ENCODE data around the gene ETV5.

The ETV5 gene

DNA sequence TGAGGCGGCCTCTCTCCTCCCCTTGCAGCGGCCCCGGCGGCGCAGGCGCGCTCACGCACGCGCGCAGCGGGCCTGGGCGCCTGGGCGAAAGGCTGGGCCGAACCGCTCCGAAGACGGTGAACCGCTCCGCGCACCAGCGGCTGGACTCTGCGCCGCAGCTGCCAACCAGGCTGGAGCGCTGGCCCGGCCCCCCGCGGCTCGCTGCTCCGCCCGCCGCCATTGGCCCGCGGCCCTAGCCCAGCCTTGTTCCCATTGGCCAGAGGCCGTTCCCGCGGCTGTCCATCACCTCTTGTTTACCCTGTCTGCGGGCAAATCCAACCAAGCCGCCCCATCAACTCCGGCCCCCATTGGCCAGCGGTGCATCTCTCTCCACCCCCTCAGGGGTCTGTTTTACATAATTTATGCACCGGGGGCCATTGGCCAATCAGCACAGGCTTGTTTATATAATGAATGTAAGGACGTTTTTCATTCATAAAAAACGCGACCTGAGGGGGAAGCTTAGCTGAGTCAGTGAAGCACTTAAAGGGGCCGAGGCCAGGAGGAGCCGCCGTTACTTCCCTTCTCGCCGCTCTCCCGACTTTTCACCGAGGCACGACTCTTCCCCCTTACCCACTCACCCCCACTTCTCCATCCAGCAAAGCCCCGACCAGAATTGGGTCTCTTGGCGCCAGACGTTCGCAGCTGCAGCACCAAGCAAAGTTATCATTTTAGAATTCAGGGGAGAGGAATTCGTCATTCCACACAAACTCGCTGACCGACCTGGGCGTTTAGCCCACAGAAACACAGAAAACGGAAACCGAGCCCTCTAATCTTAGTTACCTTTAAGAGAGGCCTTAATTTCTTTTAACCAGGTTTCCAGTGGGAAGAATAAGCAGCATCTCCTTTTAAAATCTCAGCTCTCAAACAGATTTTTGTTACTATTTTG is at the start of gene ETV5:
Gene ETV5, minus strand, starts transcription at position 149 of the 925 bp plus-strand sequence. CDS start 3,221 bp downstream, outside the sequence.
- Mint-ChIP-seq H3K9me3 (no peaks in the 10 kb centered on the region), H3K36me3 (no peaks in the 10 kb centered on the region), H3K27me3 (peaks cover 57 to 76% of the 10 kb centered on the region in 2 donors), H3K4me1 (peaks cover 41 to 50% of the 10 kb centered on the region in 2 donors), H3K4me3 (peak within 1 kb of the TSS; percentile 93 to 97), H3K27ac (peak within 1 kb of the TSS; percentile 91)
- DNase-seq (peak; percentile 98), ATAC-seq (replicated peaks) (peak; percentile 94)

DNA sequence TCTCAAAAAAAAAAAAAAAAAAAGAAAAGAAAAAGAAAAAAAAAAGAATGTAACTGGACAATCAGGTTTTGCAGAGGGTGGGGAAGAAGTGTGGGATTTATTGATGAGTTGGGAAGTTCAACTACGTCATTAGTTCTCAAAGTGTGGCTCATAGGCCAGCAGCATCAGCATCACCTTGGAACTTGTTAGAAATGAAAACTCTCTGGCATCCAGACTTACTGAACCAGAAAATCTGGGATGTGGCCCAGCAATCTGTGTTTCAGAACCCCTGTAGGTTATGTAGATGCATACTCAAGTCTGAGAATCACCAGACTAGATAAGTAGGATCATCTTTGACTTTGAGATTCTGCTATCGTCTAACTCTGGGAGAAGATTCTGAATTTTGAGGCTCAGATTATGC is 45.8 kb upstream of the ETV5 start:
- H3K4me1 Mint-ChIP-seq = peaks cover 28 to 37% of the 10 kb centered on the region in 2 donors
- H3K27me3 Mint-ChIP-seq = peaks cover 3 to 4% of the 10 kb centered on the region in 2 donors
- H3K36me3 Mint-ChIP-seq = peaks cover 3 to 5% of the 10 kb centered on the region in 2 donors
- H3K27ac Mint-ChIP-seq = no peak overlapping the region
- ATAC-seq (replicated peaks) (no peak), DNase-seq (no peak)
- H3K9me3 Mint-ChIP-seq = peaks cover 1 to 3% of the 10 kb centered on the region in 2 donors
- H3K4me3 Mint-ChIP-seq = no peak overlapping the region

DNA sequence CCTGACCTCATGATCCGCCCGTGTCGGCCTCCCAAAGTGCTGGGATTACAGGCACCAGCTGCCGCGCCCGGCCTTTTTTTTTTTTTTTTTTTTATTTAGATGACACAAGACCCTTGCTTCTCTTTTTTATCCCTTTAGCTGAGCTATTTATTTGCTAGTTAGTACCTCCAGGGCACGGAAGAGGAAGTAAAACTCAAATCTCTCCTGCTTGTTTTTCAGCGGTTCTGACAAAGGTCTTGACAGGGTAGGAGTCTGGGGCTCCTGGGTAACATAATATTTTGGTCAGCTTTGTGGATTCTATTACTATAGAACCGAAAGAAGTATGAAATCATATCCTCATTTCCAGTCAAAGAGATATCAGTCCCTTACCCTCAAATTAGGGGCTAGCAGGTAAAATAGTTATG is 44.0 kb upstream of the ETV5 start:
- Mint-ChIP-seq H3K9me3 (peaks cover 2 to 3% of the 10 kb centered on the region in 2 donors), H3K27ac (peak overlapping the region; percentile 90), H3K36me3 (peaks cover 3 to 7% of the 10 kb centered on the region in 2 donors), H3K4me3 (peak overlapping the region in 1 of 2 donors; percentile 54), H3K4me1 (peaks cover 32 to 44% of the 10 kb centered on the region in 2 donors), H3K27me3 (peaks cover 4 to 5% of the 10 kb centered on the region in 2 donors)
- peak; percentile 93 to 94 for ATAC-seq (replicated peaks)
- DNase-seq = peak; percentile 69

DNA sequence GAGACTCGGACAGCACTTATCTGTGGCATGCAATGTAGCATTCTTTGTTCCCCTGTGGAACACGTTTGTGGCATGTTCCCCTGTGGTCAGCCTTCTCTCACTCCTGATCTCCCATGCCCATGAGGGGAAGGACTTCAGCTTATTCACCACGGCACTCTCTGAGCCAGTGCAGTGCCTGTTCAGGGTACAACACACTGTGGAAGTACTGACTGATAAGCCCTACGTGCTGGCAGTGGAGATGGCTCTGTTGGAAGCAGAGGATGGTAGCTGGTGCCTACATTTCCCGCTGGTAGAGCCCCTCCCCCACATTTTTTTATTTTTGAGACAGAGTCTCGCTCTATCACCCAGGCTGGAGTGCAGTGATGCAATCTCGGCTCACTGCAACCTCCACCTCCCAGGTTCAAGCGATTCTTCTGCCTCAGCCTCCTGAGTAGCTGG is 43.5 kb upstream of the ETV5 start:
- H3K4me1 Mint-ChIP-seq = peaks cover 32 to 44% of the 10 kb centered on the region in 2 donors
- peak; percentile 28 to 30 for ATAC-seq (replicated peaks)
- H3K36me3 Mint-ChIP-seq = peaks cover 3 to 7% of the 10 kb centered on the region in 2 donors
- H3K27ac Mint-ChIP-seq = peak overlapping the region; percentile 90
- H3K4me3 Mint-ChIP-seq = peak overlapping the region; percentile 19 to 54
- peaks cover 2 to 3% of the 10 kb centered on the region in 2 donors for H3K9me3 Mint-ChIP-seq
- DNase-seq = peak; percentile 4
- H3K27me3 Mint-ChIP-seq = peaks cover 4 to 5% of the 10 kb centered on the region in 2 donors

DNA sequence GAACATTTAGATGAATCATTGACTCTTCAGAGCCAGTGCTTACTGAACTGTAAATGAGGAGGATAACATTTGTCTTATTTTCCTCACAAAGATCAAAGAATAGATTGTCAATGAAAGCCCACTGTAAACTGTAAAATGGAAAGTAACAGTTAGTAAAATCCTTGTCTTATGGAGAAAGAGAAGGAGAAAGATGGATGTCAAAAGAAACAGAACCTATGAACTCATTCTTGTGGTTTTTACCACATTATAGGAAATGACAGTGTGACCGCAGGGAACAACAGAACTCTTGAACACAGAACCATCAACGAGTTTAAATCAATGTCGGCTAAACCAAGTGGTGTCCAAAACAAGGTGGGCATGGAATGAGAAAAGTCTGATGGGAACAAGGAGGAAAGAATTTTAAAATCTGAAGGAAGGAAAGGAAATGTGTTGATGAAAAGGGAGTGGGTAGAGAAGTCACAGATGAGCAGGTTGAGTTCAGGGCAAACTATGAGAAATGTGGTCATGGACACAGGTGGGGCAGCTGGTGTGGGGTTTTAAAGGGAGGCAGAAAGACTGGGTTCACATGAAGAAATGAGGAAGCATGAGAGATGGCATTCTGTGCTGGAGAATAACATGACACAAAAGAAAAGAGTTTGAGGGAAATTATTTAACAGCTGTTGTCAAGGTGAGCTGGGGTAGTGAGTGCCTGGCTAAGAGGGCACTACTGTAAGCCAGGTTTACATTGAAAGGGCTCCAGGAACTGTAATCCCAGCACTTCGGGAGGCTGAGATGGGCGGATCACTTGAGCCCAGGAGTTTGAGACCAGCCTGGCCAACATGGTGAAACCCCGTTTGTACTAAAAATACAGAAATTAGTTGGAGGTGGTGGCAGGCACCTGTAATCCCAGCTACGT is 42.4 kb upstream of the ETV5 start:
- peaks cover 4 to 5% of the 10 kb centered on the region in 2 donors for H3K27me3 Mint-ChIP-seq
- peaks cover 32 to 44% of the 10 kb centered on the region in 2 donors for H3K4me1 Mint-ChIP-seq
- peaks cover 2 to 3% of the 10 kb centered on the region in 2 donors for H3K9me3 Mint-ChIP-seq
- H3K27ac Mint-ChIP-seq = peak overlapping the region; percentile 85
- peak overlapping the region; percentile 2 to 14 for H3K4me3 Mint-ChIP-seq
- H3K36me3 Mint-ChIP-seq = peaks cover 3 to 7% of the 10 kb centered on the region in 2 donors
- ATAC-seq (replicated peaks) (peak; percentile 50 to 72), DNase-seq (peak; percentile 19)

DNA sequence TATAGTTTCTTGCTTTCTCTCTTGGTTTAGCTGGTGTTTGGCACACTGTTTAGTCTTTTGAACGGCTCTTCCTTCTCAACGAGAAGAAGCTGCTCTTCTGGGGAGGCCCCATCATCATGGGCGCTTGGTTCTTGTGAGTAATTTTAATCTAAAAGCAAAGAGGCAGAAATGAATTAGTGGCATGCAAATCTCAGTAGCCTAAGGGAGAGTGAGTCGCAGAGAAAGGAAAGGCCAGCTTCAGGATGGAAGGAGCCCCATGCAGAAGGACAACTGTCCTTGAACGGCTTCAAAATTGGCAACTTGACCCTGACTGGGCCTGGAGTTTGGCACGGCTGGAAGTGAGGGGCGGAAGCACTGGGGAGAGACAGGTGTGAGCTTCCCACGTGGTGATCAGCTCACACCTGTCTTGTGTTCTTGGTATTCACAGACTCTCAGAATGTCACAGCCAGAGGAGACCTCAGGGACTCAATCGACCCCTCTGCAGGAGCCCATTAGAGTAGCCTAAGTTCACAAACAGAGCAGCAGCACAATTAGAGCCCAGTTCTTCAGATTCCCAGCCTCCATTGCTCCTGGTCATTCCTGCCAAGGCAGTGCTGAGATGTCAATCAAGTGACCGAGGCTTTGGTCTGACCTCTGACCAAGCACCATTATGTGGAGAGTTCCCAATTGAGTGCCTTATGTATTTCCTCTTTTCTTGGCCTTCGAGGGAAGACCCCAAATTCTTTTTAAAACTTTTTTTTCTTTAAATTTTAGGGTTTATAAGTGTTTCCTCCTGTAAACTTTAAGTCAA is 41.3 kb upstream of the ETV5 start:
- peaks cover 4 to 5% of the 10 kb centered on the region in 2 donors for H3K27me3 Mint-ChIP-seq
- H3K4me1 Mint-ChIP-seq = peaks cover 32 to 44% of the 10 kb centered on the region in 2 donors
- no peak overlapping the region for H3K4me3 Mint-ChIP-seq
- ATAC-seq (replicated peaks) = no peak
- no peak overlapping the region for H3K27ac Mint-ChIP-seq
- H3K9me3 Mint-ChIP-seq = peaks cover 2 to 3% of the 10 kb centered on the region in 2 donors
- DNase-seq = no peak
- H3K36me3 Mint-ChIP-seq = peaks cover 3 to 7% of the 10 kb centered on the region in 2 donors

DNA sequence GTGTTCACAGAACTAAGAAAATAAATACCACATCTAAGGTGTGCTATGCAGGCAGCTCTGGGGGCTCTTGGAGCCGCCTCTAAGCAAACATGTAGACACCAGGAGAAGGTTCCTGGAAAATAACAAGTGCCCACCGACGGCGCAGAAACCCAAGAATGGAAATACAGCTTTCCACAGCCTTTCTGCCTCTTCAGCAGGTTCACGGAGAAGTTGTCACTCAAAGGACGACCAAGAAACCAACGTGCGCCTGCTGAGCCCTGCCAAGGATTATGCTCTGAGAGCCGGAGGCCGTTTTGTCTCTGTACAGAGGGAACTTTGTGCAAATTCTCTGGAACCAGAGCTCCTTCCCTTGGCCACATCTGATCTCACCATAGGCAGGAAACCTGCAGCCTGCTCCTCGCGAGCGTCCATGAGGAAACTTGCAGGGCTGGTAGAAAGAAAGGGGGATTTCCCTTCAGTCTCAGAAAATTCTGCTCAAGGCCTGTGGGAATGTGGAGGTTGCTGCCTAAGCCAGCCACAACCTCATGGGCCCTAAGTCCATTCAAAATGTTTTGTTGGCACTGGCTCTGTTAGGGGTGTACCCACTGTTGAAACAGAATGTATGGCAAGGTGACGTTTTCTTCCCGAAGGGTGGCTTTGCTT is 40.6 kb upstream of the ETV5 start:
- H3K36me3 Mint-ChIP-seq = peaks cover 3 to 7% of the 10 kb centered on the region in 2 donors
- no peak overlapping the region for H3K4me3 Mint-ChIP-seq
- H3K9me3 Mint-ChIP-seq = peaks cover 2 to 3% of the 10 kb centered on the region in 2 donors
- H3K27ac Mint-ChIP-seq = peak overlapping the region; percentile 51
- DNase-seq = no peak
- no peak for ATAC-seq (replicated peaks)
- peaks cover 32 to 44% of the 10 kb centered on the region in 2 donors for H3K4me1 Mint-ChIP-seq
- H3K27me3 Mint-ChIP-seq = peaks cover 4 to 5% of the 10 kb centered on the region in 2 donors

DNA sequence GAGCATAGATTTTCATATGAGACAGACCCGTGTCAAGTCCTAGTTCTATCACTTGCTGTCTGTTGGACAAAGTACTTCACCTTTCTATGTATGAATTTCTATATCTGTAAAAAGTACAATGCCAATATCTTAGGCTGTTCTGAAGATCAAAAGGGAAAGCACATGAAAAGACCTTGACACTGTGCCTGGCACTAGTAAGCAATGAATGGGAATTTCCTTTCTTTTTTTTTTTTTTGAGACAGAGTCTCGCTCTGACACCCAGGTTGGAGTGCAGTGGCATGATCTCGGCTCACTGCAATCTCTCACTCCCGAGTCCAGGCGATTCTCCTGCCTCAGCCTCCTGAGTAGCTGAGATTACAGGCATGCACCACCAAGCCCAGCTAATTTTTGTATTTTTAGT is 35.4 kb upstream of the ETV5 start:
- Mint-ChIP-seq H3K27me3 (peaks cover 3 to 24% of the 10 kb centered on the region in 2 donors), H3K4me1 (peaks cover 2 to 7% of the 10 kb centered on the region in 2 donors), H3K9me3 (no peaks in the 10 kb centered on the region), H3K27ac (no peak overlapping the region), H3K4me3 (no peak overlapping the region), H3K36me3 (no peaks in the 10 kb centered on the region)
- ATAC-seq (replicated peaks) (no peak), DNase-seq (no peak)

DNA sequence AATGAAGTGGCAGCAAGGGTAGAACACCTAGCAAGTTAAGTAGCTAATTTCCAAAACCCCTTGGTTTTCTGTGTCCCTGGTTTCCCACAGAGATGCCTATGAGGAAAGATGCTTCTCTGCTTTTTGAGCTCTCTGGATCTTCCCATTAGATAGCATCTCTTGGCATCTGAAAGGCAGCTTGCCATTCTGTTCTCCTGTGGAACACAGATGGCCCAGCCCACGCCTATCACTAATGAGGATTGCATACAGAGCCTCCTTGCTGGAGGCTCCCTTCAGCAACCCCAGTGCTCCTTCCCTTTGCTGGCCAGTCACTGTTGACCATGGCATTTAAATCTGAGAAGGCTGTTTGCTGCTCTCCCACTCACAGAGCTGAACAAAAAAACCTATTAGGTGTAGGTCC is 34.4 kb upstream of the ETV5 start:
- Mint-ChIP-seq H3K9me3 (no peaks in the 10 kb centered on the region), H3K36me3 (no peaks in the 10 kb centered on the region), H3K27ac (no peak overlapping the region), H3K4me1 (peaks cover 1 to 4% of the 10 kb centered on the region in 2 donors), H3K27me3 (peaks cover 6 to 29% of the 10 kb centered on the region in 2 donors), H3K4me3 (no peak overlapping the region)
- ATAC-seq (replicated peaks) = no peak
- no peak for DNase-seq

DNA sequence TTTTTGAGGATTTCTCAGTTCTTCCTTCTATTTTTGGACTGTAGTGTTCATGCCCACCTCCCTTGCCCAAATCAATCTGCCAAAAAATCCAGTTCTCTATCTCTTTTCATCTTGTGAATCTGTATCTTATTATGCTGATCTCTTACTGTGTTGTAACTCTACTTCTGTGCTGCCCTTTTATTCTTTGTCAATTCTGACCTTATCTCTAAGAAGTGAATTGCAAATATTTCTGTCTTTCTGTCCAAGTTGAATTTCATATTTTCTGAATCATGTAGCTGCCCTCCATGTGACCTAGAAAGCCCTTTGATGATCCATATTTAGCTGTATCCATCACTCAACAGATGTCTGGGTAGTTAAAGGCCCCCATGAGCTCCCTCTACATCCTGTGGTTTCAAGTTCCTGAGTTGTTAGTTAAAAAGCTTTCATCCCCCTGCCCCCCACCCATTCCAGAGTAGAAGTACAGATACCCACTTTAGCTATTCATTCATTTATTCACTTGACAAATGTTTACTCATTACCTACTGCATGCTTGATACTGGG is 33.6 kb upstream of the ETV5 start:
- Mint-ChIP-seq H3K27me3 (peaks cover 10 to 29% of the 10 kb centered on the region in 2 donors), H3K4me1 (peaks cover 2 to 4% of the 10 kb centered on the region in 2 donors), H3K9me3 (no peaks in the 10 kb centered on the region), H3K36me3 (no peaks in the 10 kb centered on the region), H3K4me3 (no peak overlapping the region), H3K27ac (no peak overlapping the region)
- ATAC-seq (replicated peaks) (no peak), DNase-seq (no peak)

DNA sequence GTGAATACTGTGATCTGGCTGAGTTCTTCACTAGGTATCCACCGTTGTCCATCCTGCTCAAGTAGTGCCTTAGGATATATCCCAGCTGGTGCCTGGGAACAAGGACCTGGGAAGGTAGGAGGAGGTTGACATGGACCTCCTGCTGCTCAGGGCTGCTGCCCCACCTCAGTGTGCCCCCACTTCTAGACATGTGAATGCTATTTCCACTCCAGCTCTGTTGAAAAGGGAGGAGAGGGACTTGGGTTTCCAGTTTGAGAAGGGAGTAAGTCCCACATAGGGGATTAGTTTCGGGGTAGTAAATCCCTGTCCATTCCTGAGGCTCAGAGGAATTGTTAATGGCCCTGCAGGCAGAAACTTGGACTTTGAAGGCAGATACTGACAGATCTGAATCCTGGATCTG is 32.9 kb upstream of the ETV5 start:
- ATAC-seq (replicated peaks) (no peak), DNase-seq (no peak)
- Mint-ChIP-seq H3K27me3 (peaks cover 10 to 29% of the 10 kb centered on the region in 2 donors), H3K4me3 (no peak overlapping the region), H3K9me3 (no peaks in the 10 kb centered on the region), H3K4me1 (peaks cover 2 to 4% of the 10 kb centered on the region in 2 donors), H3K27ac (no peak overlapping the region), H3K36me3 (no peaks in the 10 kb centered on the region)

DNA sequence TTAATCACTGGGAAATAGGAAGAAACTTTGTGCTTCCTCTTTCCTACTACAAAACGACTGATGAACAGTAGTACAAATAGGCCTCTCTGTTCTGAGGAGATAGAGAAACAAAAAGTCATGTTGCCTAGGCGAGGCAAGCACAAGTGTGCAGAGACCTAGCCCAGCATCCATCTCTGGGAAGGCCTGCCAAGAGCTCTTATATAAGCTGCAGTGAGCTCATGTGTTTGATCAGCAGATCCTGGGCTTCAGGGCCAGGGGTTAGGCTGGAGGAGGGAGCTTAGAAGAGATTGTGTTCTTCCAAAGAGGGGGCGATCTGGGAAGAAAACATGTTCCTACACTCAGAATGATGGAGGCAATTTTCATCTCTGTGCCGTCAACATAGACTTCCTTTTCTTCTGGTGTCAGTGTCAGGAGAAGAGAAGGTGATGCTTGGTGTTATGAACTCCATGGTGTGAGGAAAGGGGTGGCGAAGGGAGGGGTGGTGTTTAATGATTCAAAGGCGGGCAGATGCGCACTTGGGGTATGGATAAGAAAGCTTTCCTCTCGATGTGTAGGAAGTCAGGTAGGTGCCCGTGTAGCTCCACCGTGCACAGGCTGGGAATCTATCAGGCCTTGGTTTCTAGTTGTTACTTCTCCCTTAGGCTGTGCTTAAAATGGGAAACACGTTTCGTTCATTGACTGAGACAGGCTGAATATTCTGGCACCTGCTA is 29.5 kb upstream of the ETV5 start:
- Mint-ChIP-seq H3K9me3 (no peaks in the 10 kb centered on the region), H3K27ac (no peak overlapping the region), H3K4me1 (peaks cover 2 to 4% of the 10 kb centered on the region in 2 donors), H3K27me3 (peaks cover 10 to 24% of the 10 kb centered on the region in 2 donors), H3K4me3 (no peak overlapping the region), H3K36me3 (no peaks in the 10 kb centered on the region)
- DNase-seq (no peak), ATAC-seq (replicated peaks) (no peak)

Data from stimulated activated naive B cell treated with anti-CD40 and anti-IgM and Interleukin-4, amounts not matched to agents 10 μg/mL and 1 μg/mL and 100 μg/mL, for 72 hours (primary cell).